H1 (cell line): ENCODE results near the gene UGT1A10. TPM values are rescaled to one million over a fixed set of nuclear protein-coding genes. Genes with fewer than 3 reads are reported as not detected.
A peak's percentile ranks its signal among the peaks of the same experiment; 100 is the strongest.

Source experiments
- CTCF ChIA-PET: fragments of 300-600 bp; sonication (Branson Sonifier 250); formaldehyde crosslinking; loops from one replicate; lab custom pipeline; 2021; ENCODE audit not compliant: partially characterized antibody; lab: Charles Lee
- POLR2A ChIA-PET: fragments of 300-600 bp; sonication (Branson Sonifier 250); formaldehyde crosslinking; loops from one replicate; lab custom pipeline; 2021; ENCODE audit warnings: inconsistent platforms; ENCODE audit not compliant: partially characterized antibody; lab: Charles Lee
- DNase-seq, 2 experiments: peaks; one replicate each; pipeline versions ENCODE4 v3.0.0 to v3.0.0-alpha.2; 2010 to 2022; ENCODE audit warnings: low spot score in 2 of 2, low read depth in 1 of 2, mixed read lengths in 1 of 2
- FAIRE-seq: peaks from 2 replicates; lab custom pipeline; 2011; peaks lifted over from hg19 to GRCh38; lab: Jason Lieb, UNC
- H2AFZ ChIP-seq: 2 replicates; pipeline ENCODE4 v1.8.1; 2012; ENCODE audit warnings: low read length, inconsistent platforms
- H2AK5ac ChIP-seq: 2 replicates; pipeline ENCODE4 v1.6.1; 2013; ENCODE audit warnings: low read depth, low read length
- H2BK120ac ChIP-seq: replicated peaks from 2 replicates; pipeline ENCODE3; 2013; ENCODE audit warnings: low read depth, low read length, inconsistent platforms
- H2BK12ac ChIP-seq: 2 replicates; pipeline ENCODE4 v1.6.1; 2013; ENCODE audit warnings: low read depth, low read length
- H2BK15ac ChIP-seq: 2 replicates; pipeline ENCODE4 v1.6.1; 2013; ENCODE audit warnings: low read length
- H2BK20ac ChIP-seq: 2 replicates; pipeline ENCODE4 v1.6.1; 2013; ENCODE audit warnings: low read length
- H2BK5ac ChIP-seq: 2 replicates; pipeline ENCODE4 v1.6.1; 2013; ENCODE audit warnings: low read depth, low read length
- H3K14ac ChIP-seq: 2 replicates; pipeline ENCODE4 v1.6.1; 2013; ENCODE audit warnings: inconsistent platforms; ENCODE audit not compliant: insufficient read length
- H3K18ac ChIP-seq: 2 replicates; pipeline ENCODE4 v1.6.1; 2013; ENCODE audit warnings: low read length; ENCODE audit errors: extremely low read depth
- H3K23ac ChIP-seq: 2 replicates; pipeline ENCODE4 v1.6.1; 2013; ENCODE audit warnings: inconsistent platforms; ENCODE audit not compliant: insufficient read length
- H3K23me2 ChIP-seq: 2 replicates; pipeline ENCODE4 v1.6.1; 2013; ENCODE audit warnings: low read depth, low read length
- H3K27ac ChIP-seq: 2 replicates; pipeline ENCODE4 v1.6.1; 2011; ENCODE audit warnings: low read depth, low read length, inconsistent platforms
- H3K27me3 ChIP-seq, 4 experiments: replicated peaks in 1 of 4; 1 replicate in 1 of 4; 2 replicates in 3 of 4; pipeline versions ENCODE4 v1.6.1 to v1.8.1; 2011 to 2013; ENCODE audit warnings: low read length in 3 of 4, mild to moderate bottlenecking in 3 of 4, inconsistent platforms in 2 of 4, mixed read lengths in 2 of 4, moderate library complexity in 1 of 4; ENCODE audit not compliant: control insufficient read depth in 3 of 4, insufficient read depth in 3 of 4; ENCODE audit errors: extremely low read depth in 1 of 4
- H3K36me3 ChIP-seq, 4 experiments: 2 replicates each; pipeline versions ENCODE4 v1.6.1 to v1.8.1; 2011 to 2013; ENCODE audit warnings: mild to moderate bottlenecking in 4 of 4, low read length in 3 of 4, moderate library complexity in 2 of 4, control low read depth in 1 of 4, inconsistent platforms in 1 of 4; ENCODE audit not compliant: insufficient read depth in 4 of 4, control insufficient read depth in 2 of 4
- H3K4ac ChIP-seq: replicated peaks from 2 replicates; pipeline ENCODE3; 2013; ENCODE audit warnings: low read length, low read depth, mixed read lengths, inconsistent platforms; ENCODE audit not compliant: insufficient read length
- H3K4me1 ChIP-seq, 4 experiments: replicated peaks in 1 of 4; 1 replicate in 1 of 4; 2 replicates in 3 of 4; pipeline versions ENCODE4 v1.6.1 to v1.8.1; 2011 to 2013; ENCODE audit warnings: low read length in 3 of 4, inconsistent platforms in 2 of 4, mixed read lengths in 1 of 4; ENCODE audit not compliant: insufficient read depth in 4 of 4, control insufficient read depth in 3 of 4
- H3K4me2 ChIP-seq, 2 experiments: 2 replicates each; pipeline versions ENCODE4 v1.6.1 to v1.8.1; 2011 to 2013; ENCODE audit warnings: low read depth in 2 of 2, low read length in 2 of 2, control low read depth in 1 of 2, inconsistent platforms in 1 of 2, mild to moderate bottlenecking in 1 of 2; ENCODE audit not compliant: insufficient read depth in 1 of 2
- H3K4me3 ChIP-seq, 4 experiments: fragments of 200-600, 300-600 bp in 1 of 4; sonication (generic), shearing (Covaris generic), sonication (Bioruptor Twin) in 1 of 4; 2 replicates each; pipeline versions ENCODE4 v1.5.1 to v1.8.1; 2011 to 2016; ENCODE audit warnings: low read length in 4 of 4, low read depth in 3 of 4, control low read depth in 2 of 4, inconsistent platforms in 2 of 4, mild to moderate bottlenecking in 2 of 4, mixed read lengths in 1 of 4, moderate library complexity in 1 of 4; ENCODE audit not compliant: insufficient read depth in 2 of 4; ENCODE audit errors: extremely low read depth in 1 of 4
- H3K56ac ChIP-seq: replicated peaks from 2 replicates; pipeline ENCODE3; 2013; ENCODE audit warnings: low read depth, mild to moderate bottlenecking, mixed read lengths, low read length, inconsistent platforms; ENCODE audit not compliant: insufficient read length
- H3K79me1 ChIP-seq: 2 replicates; pipeline ENCODE4 v1.6.1; 2013; ENCODE audit warnings: low read depth, low read length, control low read depth
- H3K79me2 ChIP-seq, 2 experiments: 2 replicates each; pipeline versions ENCODE4 v1.6.1 to v1.8.1; 2012 to 2013; ENCODE audit warnings: low read length in 2 of 2, mild to moderate bottlenecking in 2 of 2, inconsistent platforms in 1 of 2; ENCODE audit not compliant: insufficient read depth in 2 of 2, control insufficient read depth in 1 of 2
- H3K9ac ChIP-seq, 4 experiments: replicated peaks in 1 of 4; 1 replicate in 1 of 4; 2 replicates in 3 of 4; pipeline versions ENCODE4 v1.6.1 to v1.8.1; 2011 to 2013; ENCODE audit warnings: low read depth in 3 of 4, low read length in 3 of 4, control low read depth in 2 of 4, mild to moderate bottlenecking in 2 of 4, moderate library complexity in 2 of 4, inconsistent platforms in 1 of 4; ENCODE audit errors: extremely low read depth in 1 of 4
- H3K9me3 ChIP-seq, 2 experiments: 2 replicates each; pipeline versions ENCODE4 v1.6.1 to v1.8.1; 2012 to 2013; ENCODE audit warnings: mild to moderate bottlenecking in 2 of 2, moderate library complexity in 2 of 2, control low read depth in 1 of 2, inconsistent platforms in 1 of 2, low read depth in 1 of 2, low read length in 1 of 2, mixed read lengths in 1 of 2; ENCODE audit not compliant: insufficient read depth in 2 of 2
- H4K20me1 ChIP-seq, 2 experiments: replicated peaks in 1 of 2; 2 replicates each; pipeline versions ENCODE3 to v1.8.1; 2011 to 2013; ENCODE audit warnings: inconsistent platforms in 2 of 2, low read length in 2 of 2, mild to moderate bottlenecking in 1 of 2; ENCODE audit not compliant: insufficient read depth in 2 of 2, control insufficient read depth in 1 of 2
- H4K5ac ChIP-seq: 2 replicates; pipeline ENCODE4 v1.6.1; 2013; ENCODE audit warnings: low read length, low read depth, mixed read lengths, inconsistent platforms; ENCODE audit not compliant: insufficient read length
- H4K8ac ChIP-seq: 2 replicates; pipeline ENCODE4 v1.8.0; 2013; ENCODE audit warnings: mild to moderate bottlenecking, moderate library complexity, low read length, inconsistent platforms; ENCODE audit not compliant: insufficient read depth; ENCODE audit errors: extremely low read depth
- H4K91ac ChIP-seq: replicated peaks from 2 replicates; pipeline ENCODE3; 2013; ENCODE audit warnings: low read length, mixed read lengths, inconsistent platforms; ENCODE audit not compliant: insufficient read length
- KDM1A ChIP-seq: fragments of 200-600, 300-600 bp; sonication (generic); IDR thresholded peaks from 2 replicates; pipeline ENCODE4 v1.7.1; 2016; ENCODE audit warnings: mild to moderate bottlenecking, low read length, borderline replicate concordance
- NANOG ChIP-seq: IDR thresholded peaks from 2 replicates; pipeline ENCODE4 v1.6.1; 2011; ENCODE audit warnings: low read length, low read depth, mild to moderate bottlenecking, inconsistent platforms; ENCODE audit not compliant: insufficient read depth, poor library complexity, severe bottlenecking
- RAD21 ChIP-seq, 2 experiments: IDR thresholded peaks in 1 of 2; conservative IDR thresholded peaks in 1 of 2; 2 replicates each; pipeline ENCODE4 v1.6.1; 2011; ENCODE audit warnings: low read depth in 2 of 2, low read length in 2 of 2, improper control_type of control experiment in 1 of 2, inconsistent platforms in 1 of 2, mild to moderate bottlenecking in 1 of 2, moderate library complexity in 1 of 2
- SAP30 ChIP-seq: fragments of 300-600 bp; sonication (generic); IDR thresholded peaks from 2 replicates; pipeline ENCODE4 v1.7.1; 2012; ENCODE audit warnings: low read length, moderate library complexity, mild to moderate bottlenecking, inconsistent platforms; ENCODE audit not compliant: insufficient read depth, insufficient replicate concordance
- SIX5 ChIP-seq: IDR thresholded peaks from 2 replicates; pipeline ENCODE4 v1.6.1; 2011; ENCODE audit warnings: mild to moderate bottlenecking, low read depth, low read length
- TEAD4 ChIP-seq: IDR thresholded peaks from 2 replicates; pipeline ENCODE4 v1.6.1; 2012; ENCODE audit warnings: low read depth, low read length, inconsistent platforms, mixed read lengths
- USF2 ChIP-seq: IDR thresholded peaks from 2 replicates; pipeline ENCODE4 v1.6.1; 2011; ENCODE audit warnings: low read length, improper control_type of control experiment
- WGBS, 2 experiments: shearing (Covaris generic) in 1 of 2; methylation state at CpG; one replicate each; pipeline versions ENCODE4 v1.1.6 to v1.1.7; 2013 to 2015; ENCODE audit warnings: low lambda C conversion rate in 2 of 2, mixed read lengths in 2 of 2, inconsistent platforms in 1 of 2, low coverage in 1 of 2, missing lambda C conversion rate in 1 of 2; ENCODE audit not compliant: insufficient replicate concordance in 2 of 2, insufficient coverage in 1 of 2, insufficient read length in 1 of 2; ENCODE audit errors: extremely low coverage in 1 of 2, missing lambda C conversion rate in 1 of 2; 5-methylcytosine and 5-hydroxymethylcytosine counted together
- polyA plus RNA-seq, 7 experiments: library from polyadenylated mRNA; depleted of rRNA in 3 of 7; stranded (reverse) in 5 of 7; unstranded in 2 of 7; fragments of >200 nt in 5 of 7; fragments of 200-250 nt in 2 of 7; gene quantifications; 1 replicate in 5 of 7; 2 replicates in 1 of 7; 4 replicates in 1 of 7; pipeline versions ENCODE4 v1.2.1 to v1.2.3, GENCODE V29; 2011 to 2013; ENCODE audit warnings: missing spikeins in 2 of 7, mixed read lengths in 2 of 7
- total RNA-seq: library from RNA; stranded (reverse); fragmentation: NEBNext Ultra II Directional; extraction: Animal tissue kit (Norgen Biotek cat#: 25700); gene quantifications from 2 replicates; pipeline ENCODE4 v1.2.1, GENCODE V29; 2021

UGT1A10 gene
- total and polyA plus RNA-seq, 2 of the 8 experiments (the other 6 are each of a cell fraction or from before 2014, with no cell fraction given), result not detected

- FAIRE-seq, result peak; percentile 42
- no peak overlapping the region for H4K8ac ChIP-seq
- no peak overlapping the region for H2BK5ac ChIP-seq
- H2BK12ac ChIP-seq, result no peak overlapping the region
- no peak overlapping the region for H3K4ac ChIP-seq
- H3K4me2 ChIP-seq, result no peak overlapping the region
- no peak overlapping the region for H3K56ac ChIP-seq
- H2AFZ ChIP-seq, result no peak overlapping the region
- H4K20me1 ChIP-seq, result no peaks in the 10 kb centered on the region
- H3K79me2 ChIP-seq, result no peaks in the 10 kb centered on the region
- CTCF ChIA-PET, result no interaction called here
- H3K4me3 ChIP-seq, result no peak overlapping the region
- H3K4me1 ChIP-seq, result no peaks in the 10 kb centered on the region
- H3K79me1 ChIP-seq, result no peaks in the 10 kb centered on the region
- TF ChIP-seq KDM1A (no peak), SIX5 (peak; percentile 46; the same call in 1 of the 2 replicates), SAP30 (no peak), NANOG (no peak), RAD21 (IDR thresholded peaks at IDR 0.05 in 1 of 2, conservative IDR thresholded peaks at IDR 0.05 in 1 of 2; ENCODE audit: low read depth in 2 of 2, low read length in 2 of 2) (no peak), USF2 (peak; percentile 80), TEAD4 (no peak)
- TF ChIP-seq, all 59 proteins: peak for 2
- 92% methylated on average over 2 of the region's 2 CpGs; no CpG with 5 or more reads in 1 of the 2 experiments for WGBS, 2 experiments
- Histone ChIP-seq H2BK15ac (no peak overlapping the region), H4K91ac (no peak overlapping the region), H3K23ac (no peak overlapping the region), H2BK120ac (no peak overlapping the region), H3K9ac (no peak overlapping the region), H3K9me3 (no peaks in the 10 kb centered on the region), H3K27ac (no peak overlapping the region), H2AK5ac (no peak overlapping the region), H3K18ac (no peak overlapping the region), H2BK20ac (no peak overlapping the region), H3K27me3 (no peaks in the 10 kb centered on the region), H3K14ac (no peak overlapping the region), H3K23me2 (no peaks in the 10 kb centered on the region), H4K5ac (no peak overlapping the region), H3K36me3 (no peaks in the 10 kb centered on the region)
- no peak for DNase-seq
- POLR2A ChIA-PET, result no interaction called here
These were observed 178.0 kb downstream of the UGT1A10 start for GRCh38 chr2:233814056-233814835.
